ENCODE results near the gene YPEL5.

Gene YPEL5

GRCh38 chr2:30208453-30208852 lies 61.6 kb downstream of the YPEL5 start:
- peak in 1 of 2 experiments; percentile 18 for DNase-seq

- no peak for DNase-seq
Observed at GRCh38 chr2:30209227-30209626, 62.4 kb downstream of the YPEL5 start.

Data from NCI-H187 (cell line).